ENCODE results near the gene ZNF385A. TPM values are rescaled to one million over a fixed set of nuclear protein-coding genes. Genes with fewer than 3 reads are reported as not detected.

Gene ZNF385A
- total RNA-seq, 1 donor from 2014 or later = 15.6 TPM

- peaks cover 27% of the 10 kb centered on the region for H3K27me3 Mint-ChIP-seq
These were observed 34.0 kb upstream of the ZNF385A start for GRCh38 chr12:54418441-54419087.

GRCh38 chr12:54417712-54418440 is 33.3 kb upstream of the ZNF385A start:
- peak overlapping the region; percentile 90 for H3K27ac Mint-ChIP-seq
- H3K4me1 Mint-ChIP-seq (ENCODE audit: low read depth) = peaks cover 31% of the 10 kb centered on the region
- H3K36me3 Mint-ChIP-seq (ENCODE audit: insufficient read depth) = no peaks in the 10 kb centered on the region
- H3K9me3 Mint-ChIP-seq (ENCODE audit: low read depth) = no peaks in the 10 kb centered on the region
- peak overlapping the region; percentile 88 for H3K4me3 Mint-ChIP-seq (ENCODE audit: low read depth)
- no peak for TF ChIP-seq CTCF (IDR thresholded peaks at IDR 0.05; ENCODE audit: unreplicated experiment)
- no peak for DNase-seq (ENCODE audit: low spot score, unreplicated experiment)
- peaks cover 21% of the 10 kb centered on the region for H3K27me3 Mint-ChIP-seq

More at GRCh38 chr12:54418441-54419087, 34.0 kb upstream of the ZNF385A start:
- peaks cover 31% of the 10 kb centered on the region for H3K4me1 Mint-ChIP-seq (ENCODE audit: low read depth)
- peak overlapping the region; percentile 90 for H3K27ac Mint-ChIP-seq
- no peak for TF ChIP-seq CTCF (IDR thresholded peaks at IDR 0.05; ENCODE audit: unreplicated experiment)
- H3K36me3 Mint-ChIP-seq (ENCODE audit: insufficient read depth) = no peaks in the 10 kb centered on the region
- no peak for DNase-seq (ENCODE audit: low spot score, unreplicated experiment)
- H3K4me3 Mint-ChIP-seq (ENCODE audit: low read depth) = peak overlapping the region; percentile 88
- no peaks in the 10 kb centered on the region for H3K9me3 Mint-ChIP-seq (ENCODE audit: low read depth)

- no peak for TF ChIP-seq CTCF (IDR thresholded peaks at IDR 0.05; ENCODE audit: unreplicated experiment)
- Mint-ChIP-seq H3K36me3 (ENCODE audit: insufficient read depth) (no peaks in the 10 kb centered on the region), H3K27ac (peak overlapping the region; percentile 21), H3K4me3 (ENCODE audit: low read depth) (peak overlapping the region; percentile 88), H3K27me3 (peaks cover 12% of the 10 kb centered on the region), H3K4me1 (ENCODE audit: low read depth) (peaks cover 31% of the 10 kb centered on the region), H3K9me3 (ENCODE audit: low read depth) (no peaks in the 10 kb centered on the region)
- DNase-seq (ENCODE audit: low spot score, unreplicated experiment) = no peak
These were observed 32.4 kb upstream of the ZNF385A start for GRCh38 chr12:54416687-54417603.

GRCh38 chr12:54415221-54415929 is 30.8 kb upstream of the ZNF385A start:
- Mint-ChIP-seq H3K4me1 (ENCODE audit: low read depth) (peaks cover 29% of the 10 kb centered on the region), H3K27ac (peak overlapping the region; percentile 2), H3K36me3 (ENCODE audit: insufficient read depth) (no peaks in the 10 kb centered on the region), H3K4me3 (ENCODE audit: low read depth) (no peak overlapping the region), H3K9me3 (ENCODE audit: low read depth) (no peaks in the 10 kb centered on the region), H3K27me3 (no peaks in the 10 kb centered on the region)
- DNase-seq (ENCODE audit: low spot score, unreplicated experiment) = no peak
- TF ChIP-seq CTCF (IDR thresholded peaks at IDR 0.05; ENCODE audit: unreplicated experiment) = no peak
